Measurements from ENCODE around the gene EXOC3L4.

DNA sequence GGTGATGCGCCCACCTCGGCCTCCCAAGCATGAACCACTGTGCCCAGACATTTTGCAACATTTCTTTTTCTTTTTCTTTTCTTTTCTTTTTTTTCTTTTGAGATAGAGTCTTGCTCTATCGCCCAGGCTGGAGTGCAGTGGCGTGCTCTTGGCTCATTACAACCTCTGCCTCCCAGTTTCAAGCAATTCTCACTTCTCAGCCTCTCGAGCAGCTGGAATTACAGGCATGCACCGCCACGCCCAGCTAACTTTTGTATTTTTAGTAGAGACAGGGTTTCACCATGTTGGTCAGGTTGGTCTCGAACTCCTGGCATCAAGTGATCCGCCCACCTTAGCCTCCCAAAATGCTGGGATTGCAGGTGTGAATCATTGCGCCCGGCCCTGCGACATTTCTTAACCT, 29.5 kb upstream of the EXOC3L4 start:
- TF ChIP-seq, protein P1, sequence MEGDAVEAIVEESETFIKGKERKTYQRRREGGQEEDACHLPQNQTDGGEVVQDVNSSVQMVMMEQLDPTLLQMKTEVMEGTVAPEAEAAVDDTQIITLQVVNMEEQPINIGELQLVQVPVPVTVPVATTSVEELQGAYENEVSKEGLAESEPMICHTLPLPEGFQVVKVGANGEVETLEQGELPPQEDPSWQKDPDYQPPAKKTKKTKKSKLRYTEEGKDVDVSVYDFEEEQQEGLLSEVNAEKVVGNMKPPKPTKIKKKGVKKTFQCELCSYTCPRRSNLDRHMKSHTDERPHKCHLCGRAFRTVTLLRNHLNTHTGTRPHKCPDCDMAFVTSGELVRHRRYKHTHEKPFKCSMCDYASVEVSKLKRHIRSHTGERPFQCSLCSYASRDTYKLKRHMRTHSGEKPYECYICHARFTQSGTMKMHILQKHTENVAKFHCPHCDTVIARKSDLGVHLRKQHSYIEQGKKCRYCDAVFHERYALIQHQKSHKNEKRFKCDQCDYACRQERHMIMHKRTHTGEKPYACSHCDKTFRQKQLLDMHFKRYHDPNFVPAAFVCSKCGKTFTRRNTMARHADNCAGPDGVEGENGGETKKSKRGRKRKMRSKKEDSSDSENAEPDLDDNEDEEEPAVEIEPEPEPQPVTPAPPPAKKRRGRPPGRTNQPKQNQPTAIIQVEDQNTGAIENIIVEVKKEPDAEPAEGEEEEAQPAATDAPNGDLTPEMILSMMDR (IDR thresholded peaks at IDR 0.05; ENCODE audit: low read depth, low read length), result no peak
- no peak for TF ChIP-seq EZH2phosphoT487 (IDR thresholded peaks at IDR 0.05; ENCODE audit: low read depth)

Measured in OCI-LY3 (cell line).